Smooth muscle cell (in vitro differentiated cells): Measurements from ENCODE around the gene RAI1. TPM values are rescaled to one million over a fixed set of nuclear protein-coding genes. Genes with fewer than 3 reads are reported as not detected.

Experiments
- DNase-seq: peaks from one replicate; lab custom pipeline; 2025; ENCODE audit not compliant: unreplicated experiment; lab: John Stamatoyannopoulos, UW
- H2AFZ ChIP-seq: fragments of 200-600 bp; sonication (generic); 2 replicates; pipeline ENCODE4 v1.6.0; 2016; ENCODE audit warnings: antibody characterized with exemption, low read depth, mild to moderate bottlenecking
- H3F3A ChIP-seq: fragments of 200-600 bp; sonication (generic); 2 replicates; pipeline ENCODE4 v1.6.0; 2017; ENCODE audit warnings: antibody characterized with exemption, low read depth
- H3K27ac ChIP-seq: fragments of 200-600 bp; sonication (generic); 2 replicates; pipeline ENCODE4 v1.5.1; 2016; ENCODE audit warnings: low read depth, mild to moderate bottlenecking
- H3K27me3 ChIP-seq: fragments of 200-600 bp; sonication (generic); 2 replicates; pipeline ENCODE4 v1.6.1; 2016; ENCODE audit warnings: low read depth, mild to moderate bottlenecking
- H3K36me3 ChIP-seq: fragments of 200-600 bp; sonication (generic); 2 replicates; pipeline ENCODE4 v1.5.1; 2016; ENCODE audit warnings: low read depth
- H3K4me1 ChIP-seq: fragments of 200-600 bp; sonication (generic); 2 replicates; pipeline ENCODE4 v1.5.1; 2016; ENCODE audit warnings: low read depth
- H3K4me2 ChIP-seq: fragments of 200-600 bp; sonication (generic); 2 replicates; pipeline ENCODE4 v1.6.0; 2016; ENCODE audit warnings: mild to moderate bottlenecking
- H3K4me3 ChIP-seq: fragments of 200-600 bp; sonication (generic); 2 replicates; pipeline ENCODE4 v1.5.1; 2016; ENCODE audit warnings: mild to moderate bottlenecking
- H3K79me2 ChIP-seq: fragments of 200-600 bp; sonication (generic); 2 replicates; pipeline ENCODE4 v1.6.0; 2016; ENCODE audit warnings: low read depth, mild to moderate bottlenecking
- H3K9ac ChIP-seq: fragments of 200-600 bp; sonication (generic); 2 replicates; pipeline ENCODE4 v1.6.0; 2016; ENCODE audit warnings: low read depth
- H3K9me3 ChIP-seq: fragments of 200-600 bp; sonication (generic); replicated peaks from 2 replicates; pipeline ENCODE4 v1.5.1; 2016; ENCODE audit warnings: low read depth
- H4K20me1 ChIP-seq: fragments of 200-600 bp; sonication (generic); 2 replicates; pipeline ENCODE4 v1.6.0; 2016; ENCODE audit warnings: low read depth
- WGBS: methylation state at CpG from one replicate; pipeline ENCODE4 v1.1.7; 2016; ENCODE audit warnings: low lambda C conversion rate; 5-methylcytosine and 5-hydroxymethylcytosine counted together
- polyA plus RNA-seq: library from polyadenylated mRNA; unstranded; fragments of >200 nt; fragmentation: Nextera tagmentation; extraction: Ambion mirVana; gene quantifications from 2 replicates; pipeline ENCODE4 v1.2.1, GENCODE V29; 2016
- total RNA-seq: library from RNA; depleted of rRNA; stranded (reverse); fragments of >200 nt; gene quantifications from 2 replicates; pipeline ENCODE4 v1.2.3, GENCODE V29; 2014
- TF ChIP-seq, protein P1 (sequence below): fragments of 200-600 bp; sonication (generic); IDR thresholded peaks from 2 replicates; pipeline ENCODE4 v1.5.1; 2017; ENCODE audit warnings: borderline replicate concordance, mild to moderate bottlenecking, antibody characterized with exemption; ENCODE audit not compliant: insufficient read depth, poor library complexity, severe bottlenecking

Gene RAI1
- total and polyA plus RNA-seq, 2 experiments from 2014 or later: 11.1 to 17.6 TPM

- Histone ChIP-seq H3K79me2 (no peaks in the 10 kb centered on the region), H4K20me1 (no peaks in the 10 kb centered on the region), H3K4me2 (no peak overlapping the region), H3K9ac (no peak overlapping the region), H2AFZ (no peak overlapping the region), H3K4me3 (no peak overlapping the region), H3K27me3 (no peaks in the 10 kb centered on the region), H3K27ac (peak overlapping the region; percentile 96), H3K36me3 (no peaks in the 10 kb centered on the region), H3K9me3 (no peaks in the 10 kb centered on the region), H3F3A (peaks cover 34% of the 10 kb centered on the region), H3K4me1 (peaks cover 34% of the 10 kb centered on the region)
- DNase-seq: no peak
- TF ChIP-seq, protein P1, sequence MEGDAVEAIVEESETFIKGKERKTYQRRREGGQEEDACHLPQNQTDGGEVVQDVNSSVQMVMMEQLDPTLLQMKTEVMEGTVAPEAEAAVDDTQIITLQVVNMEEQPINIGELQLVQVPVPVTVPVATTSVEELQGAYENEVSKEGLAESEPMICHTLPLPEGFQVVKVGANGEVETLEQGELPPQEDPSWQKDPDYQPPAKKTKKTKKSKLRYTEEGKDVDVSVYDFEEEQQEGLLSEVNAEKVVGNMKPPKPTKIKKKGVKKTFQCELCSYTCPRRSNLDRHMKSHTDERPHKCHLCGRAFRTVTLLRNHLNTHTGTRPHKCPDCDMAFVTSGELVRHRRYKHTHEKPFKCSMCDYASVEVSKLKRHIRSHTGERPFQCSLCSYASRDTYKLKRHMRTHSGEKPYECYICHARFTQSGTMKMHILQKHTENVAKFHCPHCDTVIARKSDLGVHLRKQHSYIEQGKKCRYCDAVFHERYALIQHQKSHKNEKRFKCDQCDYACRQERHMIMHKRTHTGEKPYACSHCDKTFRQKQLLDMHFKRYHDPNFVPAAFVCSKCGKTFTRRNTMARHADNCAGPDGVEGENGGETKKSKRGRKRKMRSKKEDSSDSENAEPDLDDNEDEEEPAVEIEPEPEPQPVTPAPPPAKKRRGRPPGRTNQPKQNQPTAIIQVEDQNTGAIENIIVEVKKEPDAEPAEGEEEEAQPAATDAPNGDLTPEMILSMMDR: no peak
- WGBS: 86% methylated on average over 1 of the region's 1 CpG
Measured at GRCh38 chr17:17841601-17842025, 160.4 kb downstream of the RAI1 start.

- Histone ChIP-seq H3K79me2 (no peaks in the 10 kb centered on the region), H3K9ac (no peak overlapping the region), H3K4me2 (no peak overlapping the region), H3K4me3 (no peak overlapping the region), H3K9me3 (no peaks in the 10 kb centered on the region), H3K4me1 (peaks cover 31% of the 10 kb centered on the region), H3F3A (peaks cover 31% of the 10 kb centered on the region), H3K36me3 (no peaks in the 10 kb centered on the region), H3K27me3 (no peaks in the 10 kb centered on the region), H3K27ac (peak overlapping the region; percentile 96), H4K20me1 (no peaks in the 10 kb centered on the region), H2AFZ (no peak overlapping the region)
- TF ChIP-seq, protein P1: no peak
- DNase-seq: no peak
- 88% methylated on average over 9 of the region's 9 CpGs for WGBS
Measured at GRCh38 chr17:17842111-17842876, 161.0 kb downstream of the RAI1 start.

GRCh38 chr17:17843096-17843495, 161.8 kb downstream of the RAI1 start:
- DNase-seq: no peak
- Histone ChIP-seq H3K4me3 (no peak overlapping the region), H3K4me2 (no peak overlapping the region), H3K9ac (no peak overlapping the region), H3K79me2 (no peaks in the 10 kb centered on the region), H3K27ac (no peak overlapping the region), H4K20me1 (no peaks in the 10 kb centered on the region), H3K4me1 (peaks cover 24% of the 10 kb centered on the region), H2AFZ (no peak overlapping the region), H3K36me3 (no peaks in the 10 kb centered on the region), H3K27me3 (no peaks in the 10 kb centered on the region), H3F3A (peaks cover 23% of the 10 kb centered on the region), H3K9me3 (no peaks in the 10 kb centered on the region)
- WGBS: 89% methylated on average over 4 of the region's 4 CpGs
- TF ChIP-seq, protein P1: no peak

GRCh38 chr17:17844079-17844478, 162.8 kb downstream of the RAI1 start:
- Histone ChIP-seq H4K20me1 (no peaks in the 10 kb centered on the region), H3K27ac (no peak overlapping the region), H3K36me3 (no peaks in the 10 kb centered on the region), H3K4me3 (no peak overlapping the region), H3K4me1 (peaks cover 21% of the 10 kb centered on the region), H3K9me3 (no peaks in the 10 kb centered on the region), H3F3A (peaks cover 13% of the 10 kb centered on the region), H2AFZ (no peak overlapping the region), H3K79me2 (no peaks in the 10 kb centered on the region), H3K4me2 (no peak overlapping the region), H3K9ac (no peak overlapping the region), H3K27me3 (no peaks in the 10 kb centered on the region)
- TF ChIP-seq, protein P1: no peak
- 92% methylated on average over 2 of the region's 7 CpGs for WGBS
- DNase-seq: no peak
